Activated CD4-positive, alpha-beta memory T cell treated with anti-CD3 and anti-CD28 coated beads for 36 hours (primary cell): ENCODE data around the gene GID8. TPM values are rescaled to one million over a fixed set of nuclear protein-coding genes. Genes with fewer than 3 reads are reported as not detected.

Experiments used
- CTCF ChIA-PET: fragments of 350-600 bp; sonication (Branson Sonifier 250); formaldehyde crosslinking; loops from one replicate; lab custom pipeline; 2021; ENCODE audit warnings: antibody characterized with exemption, inconsistent platforms; lab: Charles Lee
- POLR2A ChIA-PET: fragments of 350-600 bp; sonication (Branson Sonifier 250); formaldehyde crosslinking; loops from one replicate; lab custom pipeline; 2021; ENCODE audit warnings: antibody characterized with exemption; lab: Charles Lee
- DNase-seq: peaks from one replicate; pipeline ENCODE4 v3.0.0-alpha.2; 2020
- H3K27ac Mint-ChIP-seq: one replicate; pipeline ENCODE4 v1.8.0; 2021; ENCODE audit warnings: mixed read lengths
- H3K27me3 Mint-ChIP-seq: one replicate; pipeline ENCODE4 v1.8.0; 2021; ENCODE audit warnings: mixed read lengths
- H3K36me3 Mint-ChIP-seq: one replicate; pipeline ENCODE4 v1.8.0; 2021; ENCODE audit warnings: mixed read lengths
- H3K4me1 Mint-ChIP-seq: one replicate; pipeline ENCODE4 v1.8.0; 2021; ENCODE audit warnings: low read depth, mixed read lengths
- H3K4me3 Mint-ChIP-seq: one replicate; pipeline ENCODE4 v1.8.0; 2021; ENCODE audit warnings: mild to moderate bottlenecking, mixed read lengths
- H3K9me3 Mint-ChIP-seq: one replicate; pipeline ENCODE4 v1.8.0; 2021; ENCODE audit warnings: mixed read lengths
- intact Hi-C: fragments of 100-400 bp; cut with micrococcal nuclease; formaldehyde crosslinking; loops from one replicate; pipeline ENCODE4 v1.15.1; 2023
- total RNA-seq, 2 experiments: library from RNA; stranded (reverse); gene quantifications; one replicate each; pipeline ENCODE4 v1.2.3, GENCODE V29; 2021

Gene GID8
- total RNA-seq, 2 experiments from 2014 or later: 33.9 to 34.8 TPM

DNA sequence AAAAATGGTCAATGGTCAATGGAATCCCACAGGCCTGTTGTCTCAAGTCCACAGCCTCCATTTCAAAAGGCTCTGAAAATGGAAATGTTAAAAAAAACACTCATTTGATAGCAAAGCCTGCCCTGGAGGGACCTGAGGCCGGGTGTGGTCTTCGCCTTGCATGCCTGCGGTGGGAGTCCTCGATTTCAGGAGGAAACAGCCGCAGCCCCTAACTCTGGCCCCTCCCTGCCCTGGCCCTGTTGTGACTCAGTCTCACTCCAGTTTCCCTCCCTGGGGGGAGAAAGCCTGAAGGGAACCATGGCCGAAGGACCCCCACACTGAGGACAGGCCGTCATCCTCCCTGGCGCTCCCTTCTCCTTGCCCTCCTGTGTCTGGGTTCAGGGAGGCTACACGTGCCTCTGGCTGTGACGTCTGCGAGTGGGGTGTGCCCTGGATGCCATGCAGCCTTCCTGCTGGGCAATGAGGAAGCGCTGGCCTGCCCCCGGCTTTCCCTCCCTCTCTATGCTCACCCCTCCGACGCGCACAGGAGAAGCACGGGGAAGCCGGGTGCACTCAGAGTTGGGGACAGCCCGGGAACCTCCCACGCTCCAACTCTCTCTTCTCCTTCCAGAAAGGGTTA lies 59.6 kb downstream of the GID8 start:
- DNase-seq: no peak
- H3K9me3 Mint-ChIP-seq: no peaks in the 10 kb centered on the region
- H3K36me3 Mint-ChIP-seq: no peaks in the 10 kb centered on the region
- H3K4me3 Mint-ChIP-seq: no peak overlapping the region
- intact Hi-C loops: no loop called here
- POLR2A ChIA-PET: no interaction called here
- CTCF ChIA-PET: no interaction called here
- H3K27ac Mint-ChIP-seq: no peak overlapping the region
- H3K4me1 Mint-ChIP-seq: no peaks in the 10 kb centered on the region
- H3K27me3 Mint-ChIP-seq: peaks cover 46% of the 10 kb centered on the region

Other genes with a start within 250 kb of the GID8 start
- gene NTSR1, start 229.3 kb upstream of the GID8 start, total RNA-seq: not detected
- gene MRGBP, start 141.7 kb upstream of the GID8 start, total RNA-seq: 10 to 100 TPM; 10.6 to 10.8 TPM
- gene OGFR, start 133.3 kb upstream of the GID8 start, total RNA-seq: 10 to 100 TPM; 35.0 to 39.0 TPM
- gene COL9A3, start 121.1 kb upstream of the GID8 start, total RNA-seq: not detected
- 1 to 10 TPM; 4.7 to 5.0 TPM for gene TCFL5, start 76.3 kb upstream of the GID8 start, total RNA-seq
- gene DIDO1, start 11.6 kb upstream of the GID8 start, total RNA-seq: 10 to 100 TPM; 46.6 to 48.4 TPM
- 1 to 10 TPM; 9.5 to 9.7 TPM for gene SLC17A9, start 14.6 kb downstream of the GID8 start, total RNA-seq
- not detected for gene BHLHE23, start 68.8 kb downstream of the GID8 start, total RNA-seq